Colonic mucosa (tissue), 4 donors: ENCODE measurements around the gene CALN1. TPM values are rescaled to one million over a fixed set of nuclear protein-coding genes. Genes with fewer than 3 reads are reported as not detected.

ENCODE experiments used
- DNase-seq: peaks from one replicate; pipeline ENCODE4 v3.0.0-alpha.2; 2020
- H3K27ac ChIP-seq: fragments of 200-600 bp; one replicate; pipeline ENCODE4 v1.8.0; 2021
- H3K27me3 ChIP-seq: fragments of 200-600 bp; one replicate; pipeline ENCODE4 v1.8.0; 2021
- H3K36me3 ChIP-seq: fragments of 200-600 bp; one replicate; pipeline ENCODE4 v1.8.0; 2021
- H3K4me1 ChIP-seq: fragments of 200-600 bp; one replicate; pipeline ENCODE4 v1.8.0; 2021; ENCODE audit warnings: mild to moderate bottlenecking
- H3K4me3 ChIP-seq: fragments of 200-600 bp; one replicate; pipeline ENCODE4 v1.8.0; 2021
- H3K9ac ChIP-seq, 2 donors: one replicate each; pipeline ENCODE4 v1.7.0; 2013; ENCODE audit warnings: control low read depth in 2 of 2, low read depth in 2 of 2, low read length in 2 of 2
- H3K9me3 ChIP-seq: fragments of 200-600 bp; one replicate; pipeline ENCODE4 v1.8.0; 2021
- CTCF ChIP-seq: fragments of 200-600 bp; IDR thresholded peaks from one replicate; pipeline ENCODE4 v1.8.0; 2022; ENCODE audit warnings: antibody characterized with exemption, mild to moderate bottlenecking
- intact Hi-C: fragments of 100-400 bp; cut with DNase I; formaldehyde crosslinking; loops from one replicate; pipeline ENCODE4 v1.14.1; 2022
- total RNA-seq, 2 donors: library from RNA; stranded (reverse); fragmentation: NEBNext Ultra II Directional in 1 of 2; extraction: Animal tissue kit (Norgen Biotek cat#: 25700) in 1 of 2; gene quantifications; one replicate each; pipeline ENCODE4 v1.2.1, GENCODE V29; 2021
- donor health status: healthy.
- donor health status: DM: no; HTN: no; CAD: no.
- donor health status: DM: no; HTN: no; CAD: no.

CALN1 gene
- total RNA-seq, 2 donors from 2014 or later = 0.37 TPM; not detected in 1

- H3K4me3 ChIP-seq = no peak overlapping the region
- H3K27ac ChIP-seq = no peak overlapping the region
- H3K9ac ChIP-seq = no peak overlapping the region
- TF ChIP-seq CTCF = no peak
- intact Hi-C loops = no loop called here
- H3K27me3 ChIP-seq = no peaks in the 10 kb centered on the region
- H3K36me3 ChIP-seq = no peaks in the 10 kb centered on the region
- H3K4me1 ChIP-seq = no peaks in the 10 kb centered on the region
- DNase-seq = no peak
- no peaks in the 10 kb centered on the region for H3K9me3 ChIP-seq
These were observed 427.8 kb downstream of the CALN1 start for GRCh38 chr7:71984348-71984747.

DNA sequence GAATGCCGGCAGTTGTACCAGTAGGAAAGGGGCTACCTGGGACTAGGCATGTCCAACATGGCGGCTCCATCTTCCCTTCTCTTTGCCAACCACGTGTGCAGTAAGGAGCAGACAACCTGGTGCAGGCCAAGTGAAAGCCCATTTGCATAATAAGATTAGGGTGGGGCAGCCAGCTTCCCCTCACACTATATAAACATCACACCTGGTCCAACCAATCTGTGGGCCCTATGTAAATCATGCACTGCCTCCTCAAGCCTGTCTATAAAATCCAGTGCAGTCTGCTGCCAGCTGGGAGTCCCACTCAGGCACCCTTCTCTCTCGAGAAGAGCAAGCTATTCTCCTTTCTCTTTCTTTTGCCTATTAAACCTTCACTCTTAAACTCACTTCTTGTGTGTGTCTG is 429.3 kb downstream of the CALN1 start:
- no peaks in the 10 kb centered on the region for H3K9me3 ChIP-seq
- H3K36me3 ChIP-seq = no peaks in the 10 kb centered on the region
- H3K27ac ChIP-seq = no peak overlapping the region
- H3K9ac ChIP-seq = no peak overlapping the region
- no peak for TF ChIP-seq CTCF
- H3K4me3 ChIP-seq = no peak overlapping the region
- H3K27me3 ChIP-seq = no peaks in the 10 kb centered on the region
- no peak for DNase-seq
- intact Hi-C loops = no loop called here
- H3K4me1 ChIP-seq = no peaks in the 10 kb centered on the region

DNA sequence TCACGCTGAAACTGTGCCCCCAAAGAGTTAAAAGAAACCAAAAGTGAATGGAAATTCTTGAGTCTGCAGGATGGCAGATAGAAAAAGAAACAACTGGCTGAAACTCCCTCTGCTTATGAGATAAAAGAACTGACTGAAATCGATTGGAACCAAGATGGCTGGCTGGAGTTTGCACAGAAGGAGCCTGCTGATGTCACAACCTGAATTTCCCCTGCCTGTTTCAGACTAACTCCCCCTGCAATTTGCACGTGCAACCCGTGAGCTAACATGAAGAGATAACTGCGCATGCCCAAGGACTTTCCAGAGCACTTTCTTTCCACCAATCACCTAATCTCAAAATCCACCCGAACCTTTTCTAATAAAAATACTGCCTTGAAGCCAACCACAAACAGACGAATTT is 435.5 kb downstream of the CALN1 start:
- Histone ChIP-seq H3K9ac (no peak overlapping the region), H3K27me3 (no peaks in the 10 kb centered on the region), H3K4me1 (no peaks in the 10 kb centered on the region), H3K27ac (no peak overlapping the region), H3K4me3 (no peak overlapping the region), H3K9me3 (no peaks in the 10 kb centered on the region), H3K36me3 (no peaks in the 10 kb centered on the region)
- intact Hi-C loops = no loop called here
- no peak for TF ChIP-seq CTCF
- DNase-seq = no peak

DNA sequence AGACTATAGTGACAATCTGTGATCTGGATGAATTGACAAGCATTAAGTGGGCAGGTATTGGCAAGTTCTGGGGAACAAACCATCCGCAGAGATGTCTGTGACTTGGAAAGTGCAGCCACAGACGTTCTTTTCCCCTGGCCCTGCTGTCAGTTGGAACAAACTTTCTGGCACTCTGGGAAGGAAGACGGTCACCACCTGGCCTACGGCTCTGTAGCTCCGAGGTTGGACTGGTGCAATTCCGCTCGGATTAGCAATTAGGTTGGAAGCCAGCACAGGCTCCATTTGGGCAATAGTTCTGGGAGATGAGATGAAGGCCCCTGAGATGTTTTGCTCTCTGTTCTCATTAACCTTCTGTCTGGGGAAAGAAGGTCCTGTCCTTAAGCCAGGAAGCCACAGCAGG is 437.5 kb downstream of the CALN1 start:
- Histone ChIP-seq H3K27ac (no peak overlapping the region), H3K9ac (no peak overlapping the region), H3K27me3 (no peaks in the 10 kb centered on the region), H3K9me3 (no peaks in the 10 kb centered on the region), H3K36me3 (no peaks in the 10 kb centered on the region), H3K4me3 (no peak overlapping the region), H3K4me1 (no peaks in the 10 kb centered on the region)
- DNase-seq = no peak
- no peak for TF ChIP-seq CTCF
- intact Hi-C loops = no loop called here

GRCh38 chr7:71972534-71972933 is 439.6 kb downstream of the CALN1 start:
- no peaks in the 10 kb centered on the region for H3K9me3 ChIP-seq
- H3K27me3 ChIP-seq = no peaks in the 10 kb centered on the region
- no peak overlapping the region for H3K9ac ChIP-seq
- no peak overlapping the region for H3K27ac ChIP-seq
- no peak for TF ChIP-seq CTCF
- H3K4me3 ChIP-seq = no peak overlapping the region
- intact Hi-C loops = no loop called here
- no peak for DNase-seq
- no peaks in the 10 kb centered on the region for H3K4me1 ChIP-seq
- H3K36me3 ChIP-seq = no peaks in the 10 kb centered on the region

GRCh38 chr7:71970725-71971124 is 441.4 kb downstream of the CALN1 start:
- no peak for TF ChIP-seq CTCF
- H3K4me3 ChIP-seq = no peak overlapping the region
- intact Hi-C loops = no loop called here
- no peaks in the 10 kb centered on the region for H3K27me3 ChIP-seq
- no peaks in the 10 kb centered on the region for H3K36me3 ChIP-seq
- no peak overlapping the region for H3K9ac ChIP-seq
- H3K9me3 ChIP-seq = no peaks in the 10 kb centered on the region
- DNase-seq = no peak
- no peaks in the 10 kb centered on the region for H3K4me1 ChIP-seq
- no peak overlapping the region for H3K27ac ChIP-seq
